Measurements from ENCODE around the gene PTGER2. TPM values are rescaled to one million over a fixed set of nuclear protein-coding genes. Genes with fewer than 3 reads are reported as not detected.

Gene PTGER2
- total RNA-seq, 1 experiment from 2014 or later, result 2.7 TPM

Other genes with a start within 250 kb of the PTGER2 start
- 2.3 and 4.6 TPM in 2 replicates for gene NID2, start 245.3 kb upstream of the PTGER2 start, total RNA-seq (2014; rRNA removed; shearing (Covaris generic); ENCODE audit: low replicate concordance)
- not detected in 2 replicates for gene PTGDR, start 46.6 kb upstream of the PTGER2 start, total RNA-seq (2014; rRNA removed; shearing (Covaris generic); ENCODE audit: low replicate concordance)
- 0.37 and 1.9 TPM in 2 replicates for gene TXNDC16, start 238.2 kb downstream of the PTGER2 start, total RNA-seq (2014; rRNA removed; shearing (Covaris generic); ENCODE audit: low replicate concordance)
- 0.81 and 1.1 TPM in 2 replicates for gene GPR137C, start 238.5 kb downstream of the PTGER2 start, total RNA-seq (2014; rRNA removed; shearing (Covaris generic); ENCODE audit: low replicate concordance)

Measured in MG63 (cell line).